HUES48 (cell line): ENCODE data around the gene TATDN2.

Experiments
- H3K27ac ChIP-seq: one replicate; pipeline ENCODE4 v1.7.0; 2013; ENCODE audit warnings: low read depth, low read length, inconsistent platforms
- H3K27me3 ChIP-seq: 2 replicates; pipeline ENCODE4 v1.6.1; 2013; ENCODE audit warnings: mild to moderate bottlenecking, low read length; ENCODE audit not compliant: control insufficient read depth, insufficient read depth
- H3K36me3 ChIP-seq: 2 replicates; pipeline ENCODE4 v1.6.1; 2013; ENCODE audit warnings: low read length; ENCODE audit not compliant: control insufficient read depth, insufficient read depth
- H3K4me1 ChIP-seq: 2 replicates; pipeline ENCODE4 v1.6.1; 2013; ENCODE audit warnings: mild to moderate bottlenecking, low read length; ENCODE audit not compliant: control insufficient read depth, insufficient read depth
- H3K4me3 ChIP-seq: 2 replicates; pipeline ENCODE4 v1.5.1; 2013; ENCODE audit warnings: mild to moderate bottlenecking, low read depth, low read length
- H3K9ac ChIP-seq: 2 replicates; pipeline ENCODE4 v1.6.1; 2013; ENCODE audit warnings: mild to moderate bottlenecking, low read depth, low read length, moderate library complexity
- H3K9me3 ChIP-seq: 2 replicates; pipeline ENCODE4 v1.6.1; 2013; ENCODE audit warnings: low read length; ENCODE audit not compliant: control insufficient read depth, insufficient read depth

TATDN2 gene

DNA sequence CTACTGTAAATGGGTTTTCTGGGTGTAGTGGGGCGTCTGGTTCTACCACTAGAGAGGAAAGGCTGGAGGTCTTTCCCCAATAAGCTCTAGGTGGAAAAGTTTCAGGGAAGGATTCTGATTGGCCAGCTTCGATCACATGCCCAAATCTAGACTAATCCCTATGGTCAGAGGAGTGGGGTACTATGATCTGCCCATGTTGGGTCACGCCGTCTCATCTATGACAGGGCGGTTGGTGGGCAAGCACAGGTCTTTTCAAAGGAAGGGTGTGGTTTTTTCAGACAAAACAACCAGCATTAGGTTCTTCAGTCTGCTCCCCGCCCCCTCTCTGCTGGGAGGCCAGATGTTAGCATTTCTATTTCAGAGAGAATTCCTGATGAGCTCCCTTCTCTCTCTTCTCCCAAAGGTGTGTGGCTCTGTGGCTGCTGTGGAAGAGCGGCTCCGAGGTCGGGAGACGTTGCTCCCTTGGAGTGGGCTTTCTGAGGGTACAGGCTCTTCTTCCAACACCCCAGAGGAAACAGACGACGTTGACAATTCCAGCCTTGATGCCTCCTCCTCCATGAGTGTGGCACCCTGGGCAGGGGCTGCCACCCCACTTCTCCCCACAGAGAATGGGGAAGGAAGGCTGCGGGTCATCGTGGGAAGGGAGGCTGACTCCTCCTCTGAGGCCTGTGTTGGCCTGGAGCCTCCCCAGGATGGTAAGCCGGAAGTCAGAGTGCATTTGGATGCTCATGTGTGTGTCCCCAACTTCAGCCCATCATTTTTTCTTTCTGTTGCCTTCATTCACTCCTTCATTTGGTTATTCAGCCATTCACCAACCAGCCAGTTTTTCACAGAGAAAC, 9.7 kb upstream of the TATDN2 start:
- Histone ChIP-seq H3K9ac (no peak overlapping the region), H3K36me3 (no peaks in the 10 kb centered on the region), H3K27ac (no peak overlapping the region), H3K4me3 (no peak overlapping the region), H3K27me3 (no peaks in the 10 kb centered on the region), H3K9me3 (no peaks in the 10 kb centered on the region), H3K4me1 (no peaks in the 10 kb centered on the region)

DNA sequence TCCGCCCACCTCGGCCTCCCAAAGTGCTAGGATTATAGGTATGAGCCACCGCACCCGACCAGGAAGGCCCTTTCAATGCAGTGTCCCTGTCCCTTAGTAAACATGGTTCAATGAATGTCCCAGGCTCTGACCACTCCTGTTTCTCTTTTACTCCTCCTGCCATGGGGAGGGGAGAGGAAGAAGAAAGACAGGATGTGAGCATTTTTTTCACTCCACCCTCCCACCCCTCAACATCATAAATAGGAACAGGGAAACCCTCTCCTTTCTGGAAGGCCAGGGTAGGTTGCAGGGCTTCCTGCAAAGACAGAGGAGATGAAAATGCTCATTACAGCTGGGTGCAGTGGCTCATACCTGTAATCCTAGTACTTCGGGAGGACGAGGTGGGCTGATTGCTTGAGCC, 7.5 kb upstream of the TATDN2 start:
- no peaks in the 10 kb centered on the region for H3K36me3 ChIP-seq

DNA sequence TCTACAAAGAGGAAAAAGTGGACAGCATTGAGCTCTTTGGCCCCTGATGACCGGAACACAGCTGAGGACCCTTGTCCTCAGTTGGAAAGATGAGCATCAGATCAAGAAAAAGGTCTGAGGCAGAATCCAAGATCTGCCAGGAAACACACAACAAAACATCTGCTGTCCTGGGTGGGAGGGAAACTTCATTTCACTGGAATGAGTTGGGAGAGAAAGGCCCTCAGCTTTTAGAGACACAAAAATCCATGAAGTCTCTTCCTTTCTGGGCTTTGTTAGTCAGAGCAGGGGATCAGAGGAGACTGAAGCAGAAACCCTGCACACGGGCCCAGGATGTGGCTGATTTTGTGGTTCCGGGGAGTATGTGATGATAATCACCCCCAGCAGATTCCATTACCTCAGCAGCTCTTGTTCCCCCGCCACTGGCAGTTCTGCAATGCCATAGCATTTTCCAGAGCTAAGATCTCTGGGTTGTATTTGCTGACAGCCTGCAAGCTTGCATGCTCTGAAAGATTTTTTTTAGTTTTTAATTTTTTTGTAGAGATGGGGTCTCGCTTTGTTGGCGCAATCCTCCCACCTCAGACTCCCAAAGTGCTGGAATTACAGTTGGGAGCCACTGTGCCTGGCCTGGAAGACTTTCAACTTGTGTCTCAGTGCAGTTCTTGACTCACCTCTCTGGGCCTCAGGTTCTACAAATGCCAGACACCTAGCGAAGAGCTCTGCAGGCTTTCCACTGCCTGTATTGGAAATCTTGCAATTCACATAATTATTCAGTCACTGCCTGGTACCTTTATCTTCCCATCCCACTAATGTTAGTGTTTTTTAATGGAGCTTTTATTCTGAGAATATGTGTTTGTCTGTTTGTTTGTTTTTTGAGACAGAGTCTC, 5.8 kb upstream of the TATDN2 start:
- H3K36me3 ChIP-seq: no peaks in the 10 kb centered on the region
- no peak overlapping the region for H3K4me3 ChIP-seq
- H3K9me3 ChIP-seq: peaks cover 10% of the 10 kb centered on the region
- no peaks in the 10 kb centered on the region; the same call in 1 of the 2 replicates for H3K27me3 ChIP-seq
- no peaks in the 10 kb centered on the region for H3K4me1 ChIP-seq
- H3K9ac ChIP-seq: no peak overlapping the region
- H3K27ac ChIP-seq: no peak overlapping the region

More for the DNA sequence above, 7.5 kb upstream of the TATDN2 start:
- H3K9me3 ChIP-seq: peaks cover 10% of the 10 kb centered on the region
- H3K9ac ChIP-seq: no peak overlapping the region
- H3K4me1 ChIP-seq: no peaks in the 10 kb centered on the region
- no peak overlapping the region for H3K27ac ChIP-seq
- no peaks in the 10 kb centered on the region for H3K27me3 ChIP-seq
- no peak overlapping the region for H3K4me3 ChIP-seq

DNA sequence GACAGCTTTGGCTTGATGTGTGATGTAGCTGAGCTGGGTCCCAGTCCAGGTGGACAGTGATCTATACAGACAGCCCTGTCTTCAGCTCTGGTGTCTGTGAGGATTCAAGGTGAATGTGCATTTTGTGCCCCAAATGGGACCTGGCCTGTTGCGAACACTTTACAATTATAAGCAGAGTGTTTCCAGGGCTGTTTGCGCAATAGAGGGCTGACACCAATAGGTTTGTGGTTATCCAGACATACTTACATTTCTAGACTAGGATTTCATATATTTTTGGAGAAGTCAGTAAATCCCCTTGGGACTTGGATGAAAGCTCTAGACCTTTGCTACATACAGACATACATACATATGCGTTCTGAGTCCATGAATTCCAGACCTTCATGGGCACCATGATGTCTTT, 4.2 kb upstream of the TATDN2 start:
- Histone ChIP-seq H3K27me3 (no peaks in the 10 kb centered on the region; the same call in 1 of the 2 replicates), H3K4me1 (no peaks in the 10 kb centered on the region; the same call in 1 of the 2 replicates), H3K4me3 (no peak overlapping the region)

DNA sequence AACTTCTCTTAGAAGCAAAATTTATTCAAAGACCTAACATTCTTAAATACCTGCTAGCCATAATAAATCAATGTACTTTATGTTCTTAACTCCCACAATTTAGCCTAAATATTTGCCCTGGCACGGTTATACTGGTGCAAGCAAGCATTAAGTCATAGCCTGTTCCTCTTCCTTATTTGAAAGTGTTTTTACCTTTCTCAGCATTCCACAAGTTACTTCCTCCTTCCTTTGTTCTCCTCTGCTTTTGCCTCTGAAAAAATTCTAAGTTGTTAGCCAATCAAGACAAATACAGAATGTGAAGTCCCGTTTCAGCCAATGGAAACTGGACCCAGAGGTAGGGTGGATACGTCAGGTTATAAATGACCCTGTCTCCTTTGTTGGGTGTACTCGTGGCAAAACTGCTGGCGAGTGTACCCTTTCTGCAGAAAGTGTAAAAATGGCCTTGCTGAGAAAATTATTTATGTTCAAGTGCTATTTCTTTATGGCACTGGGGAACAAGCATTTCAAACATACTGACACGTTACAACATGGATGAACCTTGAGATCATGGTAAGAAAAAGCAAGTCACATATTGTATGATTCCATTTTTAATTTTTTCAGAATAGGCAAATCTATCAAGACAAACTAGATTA, 3.1 kb upstream of the TATDN2 start:
- Histone ChIP-seq H3K27ac (no peak overlapping the region), H3K4me1 (peaks cover 11% of the 10 kb centered on the region), H3K27me3 (no peaks in the 10 kb centered on the region; the same call in 1 of the 2 replicates), H3K9me3 (peaks cover 10% of the 10 kb centered on the region), H3K9ac (no peak overlapping the region), H3K4me3 (no peak overlapping the region), H3K36me3 (peaks cover under 1% of the 10 kb centered on the region; the same call in 1 of the 2 replicates)

More for the DNA sequence above, 4.2 kb upstream of the TATDN2 start:
- Histone ChIP-seq H3K9ac (no peak overlapping the region), H3K27ac (no peak overlapping the region), H3K9me3 (peaks cover 10% of the 10 kb centered on the region), H3K36me3 (no peaks in the 10 kb centered on the region)

DNA sequence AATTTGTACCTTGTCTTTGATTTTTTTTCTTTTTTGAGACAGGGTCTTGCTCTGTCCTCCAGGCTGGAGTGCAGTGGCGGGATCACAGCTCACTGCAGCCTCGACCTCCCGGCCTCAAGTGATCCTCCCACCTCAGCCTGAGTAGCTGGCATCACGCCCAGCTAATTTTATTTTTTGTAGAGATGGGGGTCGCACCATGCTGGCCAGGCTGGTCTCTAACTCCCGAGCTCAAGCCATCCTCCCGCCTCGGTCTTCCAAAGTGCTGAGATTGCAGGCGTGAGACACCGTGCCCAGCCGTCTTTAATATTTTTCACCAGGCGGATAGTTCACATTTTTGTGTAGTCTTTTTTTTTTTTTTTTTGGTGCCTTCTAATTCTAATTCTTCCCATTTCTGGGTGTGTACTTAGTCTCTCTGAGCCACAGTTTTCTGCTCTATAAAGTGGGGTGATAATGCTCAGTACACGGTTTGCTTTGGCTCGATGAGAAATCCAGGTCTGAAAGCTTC, 528 bp upstream of the TATDN2 start:
- peaks cover 20% of the 10 kb centered on the region for H3K4me1 ChIP-seq
- no peak overlapping the region for H3K27ac ChIP-seq
- peaks cover 16% of the 10 kb centered on the region for H3K36me3 ChIP-seq
- H3K27me3 ChIP-seq: no peaks in the 10 kb centered on the region; the same call in 1 of the 2 replicates
- H3K4me3 ChIP-seq: peak overlapping the region; percentile 32; the same call in 1 of the 2 replicates
- no peak overlapping the region for H3K9ac ChIP-seq
- peaks cover 10% of the 10 kb centered on the region for H3K9me3 ChIP-seq

DNA sequence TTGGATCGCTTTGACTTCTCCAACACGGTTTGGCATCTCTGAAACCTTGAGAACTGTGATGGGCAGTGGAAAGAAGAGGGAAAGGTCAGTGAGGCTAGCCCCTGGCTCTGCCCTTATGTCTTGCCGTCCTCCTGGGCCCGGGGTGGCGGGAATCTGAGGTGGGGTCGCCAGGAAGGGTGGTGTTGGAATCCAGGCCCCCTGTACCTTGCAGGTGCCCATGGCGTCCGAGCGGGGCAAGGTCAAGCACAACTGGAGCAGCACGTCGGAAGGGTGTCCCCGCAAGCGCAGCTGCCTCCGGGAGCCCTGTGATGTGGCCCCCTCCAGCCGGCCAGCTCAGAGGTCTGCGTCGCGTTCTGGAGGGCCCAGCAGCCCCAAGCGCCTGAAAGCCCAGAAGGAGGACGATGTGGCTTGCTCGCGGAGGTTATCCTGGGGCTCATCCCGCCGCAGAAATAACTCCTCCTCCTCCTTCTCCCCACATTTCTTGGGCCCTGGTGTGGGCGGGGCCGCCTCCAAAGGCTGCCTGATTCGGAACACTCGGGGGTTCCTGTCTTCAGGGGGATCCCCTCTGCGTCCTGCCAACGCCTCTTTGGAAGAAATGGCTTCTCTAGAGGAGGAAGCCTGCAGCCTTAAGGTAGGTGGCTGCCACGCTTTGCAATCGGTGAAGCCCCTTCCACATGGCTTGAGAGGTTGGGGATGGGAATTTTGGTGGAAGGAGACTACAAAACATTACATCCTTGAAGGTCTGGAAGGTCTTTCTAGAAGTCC, 907 bp downstream of the TATDN2 start:
- Histone ChIP-seq H3K4me1 (peaks cover 20% of the 10 kb centered on the region), H3K9me3 (peaks cover 10% of the 10 kb centered on the region), H3K27ac (peak overlapping the region; percentile 69), H3K36me3 (peaks cover 30% of the 10 kb centered on the region), H3K4me3 (peak overlapping the region; percentile 77), H3K27me3 (no peaks in the 10 kb centered on the region; the same call in 1 of the 2 replicates), H3K9ac (peak overlapping the region; percentile 78)

DNA sequence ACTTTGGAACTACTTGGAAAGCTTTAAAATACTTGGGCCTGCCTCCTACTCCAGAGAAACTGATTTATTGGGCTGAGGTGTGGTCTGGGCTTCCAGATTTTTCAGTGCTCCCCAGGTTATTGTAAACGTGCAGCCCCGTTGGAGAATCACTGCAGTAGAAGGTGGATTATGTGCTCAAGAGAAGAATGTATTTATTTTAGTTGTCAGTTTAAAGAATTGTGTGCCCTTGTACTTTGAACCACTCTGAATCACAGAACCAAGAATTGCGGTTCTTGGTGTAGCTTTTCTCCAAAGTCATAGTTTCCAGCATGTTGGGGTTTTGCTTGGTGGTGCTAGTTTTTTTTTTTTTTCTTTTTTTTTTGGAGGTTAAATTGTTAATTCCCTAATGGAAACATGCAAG, 1.6 kb downstream of the TATDN2 start:
- peaks cover 8% of the 10 kb centered on the region for H3K9me3 ChIP-seq
- H3K4me3 ChIP-seq: peak overlapping the region; percentile 77
- H3K27ac ChIP-seq: no peak overlapping the region
- H3K9ac ChIP-seq: peak overlapping the region; percentile 78; the same call in 1 of the 2 replicates
- peaks cover 35% of the 10 kb centered on the region for H3K36me3 ChIP-seq
- H3K4me1 ChIP-seq: peaks cover 20% of the 10 kb centered on the region
- no peaks in the 10 kb centered on the region; the same call in 1 of the 2 replicates for H3K27me3 ChIP-seq

DNA sequence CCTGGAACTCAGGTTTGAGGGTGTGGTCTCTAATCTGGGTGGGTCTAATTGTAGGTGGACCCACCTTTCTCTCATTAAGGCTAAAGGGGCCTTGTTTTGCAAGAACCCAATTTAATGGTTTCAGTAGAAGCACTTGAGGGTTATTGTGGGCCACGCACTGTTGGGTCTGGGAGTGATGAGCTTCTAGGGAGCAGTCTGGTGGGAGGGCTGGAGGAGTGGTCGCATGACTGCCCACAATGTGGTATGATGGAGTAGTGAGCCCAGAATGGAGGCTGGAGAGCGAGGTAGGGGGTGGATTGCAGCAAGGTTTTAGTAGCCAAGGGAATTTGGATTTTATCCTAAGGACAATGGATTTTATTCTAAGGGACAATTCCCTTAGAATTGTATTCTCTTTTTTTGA, 2.7 kb downstream of the TATDN2 start:
- Histone ChIP-seq H3K27me3 (no peaks in the 10 kb centered on the region; the same call in 1 of the 2 replicates), H3K9ac (no peak overlapping the region), H3K9me3 (no peaks in the 10 kb centered on the region), H3K27ac (no peak overlapping the region), H3K4me1 (peaks cover 20% of the 10 kb centered on the region), H3K36me3 (peaks cover 45% of the 10 kb centered on the region), H3K4me3 (peak overlapping the region; percentile 77; the same call in 1 of the 2 replicates)

DNA sequence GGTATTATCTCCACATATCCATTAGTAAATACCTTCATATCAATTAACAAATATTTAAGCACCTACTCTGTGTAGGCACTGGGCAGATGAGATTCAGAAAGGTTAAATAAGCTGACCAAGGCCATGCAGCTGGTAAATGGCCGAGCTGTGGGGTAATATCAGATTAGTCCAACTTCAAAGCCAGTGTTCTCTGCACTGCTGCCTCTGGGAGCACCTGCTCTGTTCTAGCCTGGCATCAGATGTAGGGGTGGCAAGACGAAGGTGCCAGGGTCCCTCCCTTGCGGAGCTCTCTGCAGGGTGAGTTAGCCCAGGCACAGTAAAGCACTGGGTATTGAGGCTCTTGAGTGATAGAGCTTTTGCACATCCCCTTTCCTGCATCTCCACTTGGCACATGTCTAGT, 5.5 kb downstream of the TATDN2 start:
- Histone ChIP-seq H3K9ac (no peak overlapping the region), H3K9me3 (no peaks in the 10 kb centered on the region), H3K27me3 (no peaks in the 10 kb centered on the region), H3K27ac (no peak overlapping the region), H3K4me1 (peaks cover 20% of the 10 kb centered on the region), H3K4me3 (no peak overlapping the region), H3K36me3 (peaks cover 53% of the 10 kb centered on the region)
